B cell (primary cell): ENCODE measurements around the gene STRN. TPM values are rescaled to one million over a fixed set of nuclear protein-coding genes. Genes with fewer than 3 reads are reported as not detected.

Experiments used
- ATAC-seq: fragments of 200-7000 bp; cut with Tn5 transposase; one replicate; pipeline ENCODE4 v1.10.0; 2021; ENCODE audit warnings: low read depth, mild to moderate bottlenecking, moderate number of reproducible peaks, moderate library complexity
- CTCF ChIA-PET: fragments of 350-600 bp; sonication (Branson Sonifier 250); formaldehyde crosslinking; loops from one replicate; lab custom pipeline; 2021; ENCODE audit warnings: antibody characterized with exemption, inconsistent platforms; lab: Charles Lee
- POLR2A ChIA-PET: fragments of 350-600 bp; sonication (Branson Sonifier 250); formaldehyde crosslinking; loops from one replicate; lab custom pipeline; 2021; ENCODE audit warnings: antibody characterized with exemption; lab: Charles Lee
- DNase-seq: peaks from one replicate; pipeline ENCODE4 v3.0.0; 2013
- H2AFZ ChIP-seq: 2 replicates; pipeline ENCODE4 v1.6.1; 2012; ENCODE audit warnings: mild to moderate bottlenecking, low read depth, low read length; ENCODE audit not compliant: insufficient read depth, poor library complexity, severe bottlenecking
- H3K27ac ChIP-seq, 2 donors: 1 replicate in 1 of 2; 2 replicates in 1 of 2; pipeline ENCODE4 v1.5.1; 2012 to 2013; ENCODE audit warnings: low read length in 2 of 2, mild to moderate bottlenecking in 2 of 2, moderate library complexity in 1 of 2
- H3K27me3 ChIP-seq, 4 experiments: fragments of 200-600 bp in 1 of 4; sonication (generic) in 1 of 4; replicated peaks in 1 of 4; 1 replicate in 2 of 4; 2 replicates in 2 of 4; pipeline versions ENCODE4 v1.6.1 to v1.7.0; 2013 to 2016; ENCODE audit warnings: low read length in 3 of 4, mild to moderate bottlenecking in 2 of 4, mixed read lengths in 1 of 4, moderate library complexity in 1 of 4; ENCODE audit not compliant: insufficient read depth in 4 of 4, control insufficient read depth in 3 of 4; ENCODE audit errors: control extremely low read depth in 1 of 4
- H3K36me3 ChIP-seq, 2 experiments: replicated peaks in 1 of 2; 1 replicate in 1 of 2; 2 replicates in 1 of 2; pipeline versions ENCODE4 v1.6.1 to v1.7.1; 2013; ENCODE audit warnings: low read length in 1 of 2; ENCODE audit not compliant: insufficient read depth in 2 of 2, control insufficient read depth in 1 of 2; ENCODE audit errors: control extremely low read depth in 1 of 2, extremely low read depth in 1 of 2
- H3K4me1 ChIP-seq, 2 donors: fragments of 200-600 bp in 1 of 2; sonication (generic) in 1 of 2; 1 replicate in 1 of 2; 2 replicates in 1 of 2; pipeline versions ENCODE4 v1.5.1 to v1.6.1; 2013 to 2017; ENCODE audit warnings: low read length in 2 of 2; ENCODE audit not compliant: control insufficient read depth in 2 of 2, insufficient read depth in 2 of 2
- H3K4me2 ChIP-seq: replicated peaks from 2 replicates; pipeline ENCODE3; 2012; ENCODE audit warnings: mild to moderate bottlenecking, low read depth, low read length; ENCODE audit not compliant: poor library complexity, severe bottlenecking
- H3K4me3 ChIP-seq, 5 experiments: fragments of 200-600 bp in 1 of 5; sonication (generic) in 1 of 5; 1 replicate in 3 of 5; 2 replicates in 2 of 5; pipeline versions ENCODE4 v1.5.1 to v1.7.0; 2011 to 2016; ENCODE audit warnings: low read length in 4 of 5, mild to moderate bottlenecking in 4 of 5, low read depth in 2 of 5, control low read depth in 1 of 5, moderate library complexity in 1 of 5; ENCODE audit not compliant: insufficient read depth in 1 of 5; ENCODE audit errors: control extremely low read depth in 1 of 5, extremely low read depth in 1 of 5
- H3K79me2 ChIP-seq: fragments of 200-600 bp; sonication (generic); one replicate; pipeline ENCODE4 v1.6.0; 2016; ENCODE audit warnings: low read length; ENCODE audit not compliant: control insufficient read depth, insufficient read depth
- H3K9ac ChIP-seq: fragments of 200-600 bp; sonication (generic); 2 replicates; pipeline ENCODE4 v1.6.1; 2017; ENCODE audit warnings: mild to moderate bottlenecking, low read length, moderate library complexity
- H3K9me3 ChIP-seq, 3 donors: one replicate each; pipeline versions ENCODE4 v1.6.1 to v1.7.1; 2013; ENCODE audit warnings: low read length in 2 of 3; ENCODE audit not compliant: control insufficient read depth in 2 of 3, insufficient read depth in 1 of 3; ENCODE audit errors: control extremely low read depth in 1 of 3
- H4K20me1 ChIP-seq: 2 replicates; pipeline ENCODE4 v1.6.0; 2012; ENCODE audit warnings: mild to moderate bottlenecking, low read length; ENCODE audit not compliant: insufficient read depth, control insufficient read depth, poor library complexity, severe bottlenecking
- H3K27ac Mint-ChIP-seq: one replicate; pipeline ENCODE4 v1.8.0; 2021; ENCODE audit warnings: mixed read lengths
- H3K27me3 Mint-ChIP-seq: one replicate; pipeline ENCODE4 v1.8.0; 2021; ENCODE audit warnings: mixed read lengths
- H3K4me1 Mint-ChIP-seq: one replicate; pipeline ENCODE4 v1.8.0; 2021; ENCODE audit warnings: mixed read lengths
- H3K4me3 Mint-ChIP-seq: one replicate; pipeline ENCODE4 v1.8.0; 2021; ENCODE audit warnings: mixed read lengths
- H3K9me3 Mint-ChIP-seq: one replicate; pipeline ENCODE4 v1.8.0; 2022; ENCODE audit warnings: mixed read lengths; ENCODE audit not compliant: insufficient read depth
- CTCF ChIP-seq: fragments of 200-600 bp; IDR thresholded peaks from one replicate; pipeline ENCODE4 v1.8.0; 2022; ENCODE audit warnings: antibody characterized with exemption, mild to moderate bottlenecking
- EZH2 ChIP-seq: IDR thresholded peaks from 2 replicates; pipeline ENCODE4 v1.6.1; 2012; ENCODE audit warnings: borderline replicate concordance, low read depth, mild to moderate bottlenecking, moderate library complexity, low read length; ENCODE audit not compliant: insufficient read depth, poor library complexity, severe bottlenecking
- WGBS: methylation state at CpG from one replicate; pipeline ENCODE4 v1.1.5; 2013; ENCODE audit warnings: missing lambda C conversion rate; ENCODE audit not compliant: insufficient coverage; 5-methylcytosine and 5-hydroxymethylcytosine counted together
- intact Hi-C: fragments of 100-400 bp; cut with micrococcal nuclease; formaldehyde crosslinking; loops from one replicate; pipeline ENCODE4 v1.10.0; 2022
- polyA plus RNA-seq: library from polyadenylated mRNA; depleted of rRNA; stranded (reverse); fragments of >200 nt; gene quantifications from 2 replicates; pipeline ENCODE4 v1.2.3, GENCODE V29; 2012
- total RNA-seq, 2 donors: library from RNA; stranded (reverse); fragments of 120-200 nt in 1 of 2; gene quantifications; 1 replicate in 1 of 2; 2 replicates in 1 of 2; pipeline versions ENCODE4 v1.2.3 to v1.2.4, GENCODE V29; 2013 to 2022

The STRN gene
- total and polyA plus RNA-seq, 2 donors (not counting 1 experiment from before 2014, with no cell fraction given) = 5.8 to 38.6 TPM

DNA sequence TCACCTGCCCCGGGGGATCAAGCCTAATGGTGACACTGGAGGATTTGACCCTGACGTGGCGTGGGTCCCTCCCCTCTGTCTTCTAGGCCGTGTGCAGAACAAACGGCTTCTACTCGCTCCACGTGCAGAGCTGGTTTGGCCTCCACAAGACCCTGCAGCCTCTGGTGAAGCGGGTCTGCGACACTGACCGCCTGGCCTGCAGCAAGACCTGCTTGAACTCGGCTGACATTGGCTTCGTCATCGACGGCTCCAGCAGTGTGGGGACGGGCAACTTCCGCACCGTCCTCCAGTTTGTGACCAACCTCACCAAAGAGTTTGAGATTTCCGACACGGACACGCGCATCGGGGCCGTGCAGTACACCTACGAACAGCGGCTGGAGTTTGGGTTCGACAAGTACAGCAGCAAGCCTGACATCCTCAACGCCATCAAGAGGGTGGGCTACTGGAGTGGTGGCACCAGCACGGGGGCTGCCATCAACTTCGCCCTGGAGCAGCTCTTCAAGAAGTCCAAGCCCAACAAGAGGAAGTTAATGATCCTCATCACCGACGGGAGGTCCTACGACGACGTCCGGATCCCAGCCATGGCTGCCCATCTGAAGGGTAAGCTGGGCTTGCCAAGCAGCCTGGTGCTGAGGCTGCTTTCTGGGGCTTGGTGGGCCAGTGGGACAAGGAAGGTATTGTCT is 157.8 kb downstream of the STRN start:
- Histone ChIP-seq H3K27ac (no peak overlapping the region), H3K9me3 (peaks cover 0 to 4% (median 0%) of the 10 kb centered on the region in 3 donors), H3K79me2 (no peaks in the 10 kb centered on the region), H3K4me1 (no peaks in the 10 kb centered on the region), H3K4me2 (no peak overlapping the region), H2AFZ (no peak overlapping the region), H3K36me3 (no peaks in the 10 kb centered on the region), H3K4me3 (no peak overlapping the region), H3K9ac (no peak overlapping the region), H4K20me1 (no peaks in the 10 kb centered on the region), H3K27me3 (no peaks in the 10 kb centered on the region)
- Mint-ChIP-seq H3K27ac (no peak overlapping the region), H3K4me3 (no peak overlapping the region), H3K9me3 (no peaks in the 10 kb centered on the region), H3K27me3 (no peaks in the 10 kb centered on the region), H3K4me1 (no peaks in the 10 kb centered on the region)
- TF ChIP-seq CTCF = no peak
- TF ChIP-seq EZH2 = no peak
- intact Hi-C loops = no loop called here
- DNase-seq (no peak), ATAC-seq (no peak)
- 94% methylated on average over 35 of the region's 35 CpGs for WGBS
- ChIA-PET POLR2A (no interaction called here), CTCF (no interaction called here)

DNA sequence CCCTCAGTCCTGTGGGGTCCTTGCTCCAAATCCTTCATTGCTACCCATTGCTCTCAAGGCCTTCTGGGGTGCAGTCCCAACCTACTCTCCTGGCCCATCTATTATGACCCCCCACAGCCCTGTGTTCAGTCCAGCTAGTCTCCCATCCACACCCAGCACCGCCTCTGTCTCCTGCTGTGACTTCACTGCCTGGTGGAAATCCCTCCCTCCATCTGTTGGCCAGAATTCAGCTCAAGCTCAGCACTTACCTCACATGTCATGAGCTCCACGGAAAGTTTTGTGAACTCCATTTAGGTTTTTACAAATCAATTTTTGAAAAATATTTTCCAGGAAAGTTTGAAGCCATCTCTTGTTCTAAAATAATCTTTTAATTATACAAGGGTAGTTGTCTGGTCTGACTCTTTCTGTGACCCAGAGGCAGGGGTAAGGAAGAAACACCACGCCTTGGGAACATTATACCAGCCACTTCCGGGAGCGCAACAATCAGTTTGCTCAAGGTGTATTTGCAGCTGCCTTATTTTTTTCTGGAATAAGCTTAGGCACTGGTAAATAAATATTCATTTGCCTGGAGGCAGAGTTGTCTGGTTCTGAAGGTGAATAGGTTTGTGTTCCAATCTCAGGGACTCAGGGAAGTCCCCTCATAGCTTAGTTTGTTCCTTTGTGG is 159.0 kb downstream of the STRN start:
- Histone ChIP-seq H2AFZ (no peak overlapping the region), H3K4me3 (no peak overlapping the region), H3K4me2 (no peak overlapping the region), H4K20me1 (no peaks in the 10 kb centered on the region), H3K27ac (no peak overlapping the region), H3K9me3 (peaks cover 0 to 4% (median 3%) of the 10 kb centered on the region in 3 donors), H3K79me2 (no peaks in the 10 kb centered on the region), H3K9ac (no peak overlapping the region), H3K27me3 (no peaks in the 10 kb centered on the region), H3K4me1 (no peaks in the 10 kb centered on the region), H3K36me3 (no peaks in the 10 kb centered on the region)
- Mint-ChIP-seq H3K27ac (no peak overlapping the region), H3K27me3 (no peaks in the 10 kb centered on the region), H3K4me1 (no peaks in the 10 kb centered on the region), H3K9me3 (no peaks in the 10 kb centered on the region), H3K4me3 (no peak overlapping the region)
- ATAC-seq (no peak), DNase-seq (no peak)
- WGBS = 97% methylated on average over 4 of the region's 5 CpGs
- intact Hi-C loops = no loop called here
- no peak for TF ChIP-seq EZH2
- no peak for TF ChIP-seq CTCF
- CTCF ChIA-PET = no interaction called here
- POLR2A ChIA-PET = no interaction called here
